SK-N-SH treated with all-trans-retinoic acid at 6 μM for 48 hours (cell line): ENCODE data around the gene SDK1.

Experiments
- CSDC2 ChIP-seq: fragments of 250-450 bp; sonication (Bioruptor Pico); IDR thresholded peaks from 2 replicates; pipeline ENCODE4 v1.5.0; 2020; ENCODE audit warnings: mild to moderate bottlenecking, moderate library complexity
- PATZ1 ChIP-seq: fragments of 250-450 bp; sonication (Bioruptor Pico); IDR thresholded peaks from 2 replicates; pipeline ENCODE4 v1.8.0; 2020; ENCODE audit warnings: mild to moderate bottlenecking, moderate library complexity, borderline replicate concordance
- PPARA ChIP-seq: fragments of 250-450 bp; sonication (Bioruptor Pico); IDR thresholded peaks from 2 replicates; pipeline ENCODE4 v1.5.0; 2020; ENCODE audit warnings: mild to moderate bottlenecking, borderline replicate concordance
- RARB ChIP-seq: fragments of 250-450 bp; sonication (Bioruptor Pico); IDR thresholded peaks from 2 replicates; pipeline ENCODE4 v1.8.0; 2021; ENCODE audit warnings: mild to moderate bottlenecking, moderate library complexity
- ZC3H10 ChIP-seq: fragments of 250-450 bp; sonication (Bioruptor Pico); IDR thresholded peaks from 2 replicates; pipeline ENCODE4 v1.5.1; 2021; ENCODE audit warnings: mild to moderate bottlenecking, moderate library complexity
- ZFP3 ChIP-seq: fragments of 250-450 bp; sonication (Bioruptor Pico); IDR thresholded peaks from 2 replicates; pipeline ENCODE4 v1.5.0; 2020; ENCODE audit warnings: mild to moderate bottlenecking, moderate library complexity
- ZNF565 ChIP-seq: fragments of 450-650 bp; formaldehyde crosslinking; conservative IDR thresholded peaks from 2 replicates; pipeline ENCODE4 v1.5.0; 2020; ENCODE audit warnings: low read depth, mild to moderate bottlenecking, moderate library complexity
- ZNF70 ChIP-seq: fragments of 450-650 bp; formaldehyde crosslinking; IDR thresholded peaks from 2 replicates; pipeline ENCODE4 v1.5.0; 2020; ENCODE audit warnings: mild to moderate bottlenecking, moderate library complexity
- ZNF8 ChIP-seq: fragments of 450-650 bp; formaldehyde crosslinking; IDR thresholded peaks from 2 replicates; pipeline ENCODE4 v1.5.0; 2020; ENCODE audit warnings: mild to moderate bottlenecking, moderate library complexity

DNA sequence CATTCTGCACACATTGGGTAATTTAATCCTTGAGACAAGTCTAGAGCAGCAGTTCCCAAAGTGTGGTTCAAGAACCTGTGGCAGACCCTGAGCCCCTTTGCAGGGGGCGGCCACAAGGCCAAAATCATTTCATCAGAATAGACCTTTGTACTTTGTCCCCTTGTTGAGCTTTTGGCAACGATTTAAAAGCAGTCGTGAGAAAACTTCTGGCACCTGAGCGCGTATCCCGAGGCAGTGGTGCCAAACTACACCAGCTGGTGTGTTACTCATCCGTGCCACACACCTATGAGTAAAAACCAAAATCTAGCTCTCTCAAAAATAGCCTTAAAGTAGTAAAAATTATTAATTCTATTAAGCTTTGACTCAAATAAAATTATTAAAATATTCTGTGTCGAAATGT is 306.8 kb downstream of the SDK1 start:
- TF ChIP-seq ZNF8 (CRISPR knock-in tag) (no peak), PATZ1 (CRISPR knock-in tag) (no peak), PPARA (CRISPR knock-in tag) (no peak), ZC3H10 (no peak), ZFP3 (CRISPR knock-in tag) (no peak), RARB (CRISPR knock-in tag) (no peak), ZNF70 (no peak), CSDC2 (CRISPR knock-in tag) (no peak), ZNF565 (CRISPR knock-in tag) (no peak)
